Spleen (tissue), 13 donors: ENCODE results near the gene IBA57. TPM values are rescaled to one million over a fixed set of nuclear protein-coding genes. Genes with fewer than 3 reads are reported as not detected.

ENCODE experiments used
- DNase-seq: peaks from one replicate; pipeline ENCODE4 v3.0.0-alpha.2; 2020
- H3K27ac ChIP-seq, 8 donors: fragments of 200-600 bp; sonication (generic) in 7 of 8; 1 replicate in 4 of 8; 2 replicates in 4 of 8; pipeline versions ENCODE4 v1.5.0 to v1.8.0; 2016 to 2021; ENCODE audit warnings: inconsistent platforms in 4 of 8, mild to moderate bottlenecking in 4 of 8, moderate library complexity in 1 of 8
- H3K27me3 ChIP-seq, 7 donors: fragments of 200-600 bp; sonication (generic) in 6 of 7; replicated peaks in 1 of 7; 1 replicate in 4 of 7; 2 replicates in 3 of 7; pipeline versions ENCODE4 v1.5.0 to v1.8.0; 2016 to 2021; ENCODE audit warnings: inconsistent platforms in 3 of 7, mild to moderate bottlenecking in 1 of 7
- H3K36me3 ChIP-seq, 6 donors: fragments of 200-600 bp; sonication (generic) in 5 of 6; 1 replicate in 4 of 6; 2 replicates in 2 of 6; pipeline versions ENCODE4 v1.5.0 to v1.8.0; 2016 to 2021; ENCODE audit warnings: inconsistent platforms in 2 of 6
- H3K4me1 ChIP-seq, 6 donors: fragments of 200-600 bp; sonication (generic) in 5 of 6; 1 replicate in 3 of 6; 2 replicates in 3 of 6; pipeline versions ENCODE4 v1.5.0 to v1.8.0; 2016 to 2021; ENCODE audit warnings: inconsistent platforms in 3 of 6
- H3K4me3 ChIP-seq, 8 donors: fragments of 200-600 bp; sonication (generic) in 7 of 8; 1 replicate in 4 of 8; 2 replicates in 4 of 8; pipeline versions ENCODE4 v1.5.0 to v1.8.0; 2016 to 2021; ENCODE audit warnings: inconsistent platforms in 4 of 8, mild to moderate bottlenecking in 4 of 8, moderate library complexity in 2 of 8
- H3K9me3 ChIP-seq, 8 donors: fragments of 200-600 bp; sonication (generic) in 7 of 8; 1 replicate in 4 of 8; 2 replicates in 4 of 8; pipeline versions ENCODE4 v1.5.0 to v1.8.0; 2016 to 2021; ENCODE audit warnings: inconsistent platforms in 4 of 8
- POLR2A ChIP-seq, 3 donors: fragments of 450-650 bp; IDR thresholded peaks; one replicate each; pipeline ENCODE4 v1.5.1; 2017; ENCODE audit warnings: antibody characterized with exemption in 3 of 3, mild to moderate bottlenecking in 1 of 3
- POLR2AphosphoS5 ChIP-seq, 3 donors: sonication (generic); formaldehyde crosslinking; IDR thresholded peaks; one replicate each; pipeline ENCODE4 v1.5.1; 2017; ENCODE audit warnings: antibody characterized with exemption in 3 of 3
- whole genome bisulfite sequencing, 5 donors: extraction: QIAGEN DNeasy Blood & Tissue Kit in 3 of 5; methylation state at CpG; one replicate each; pipeline versions ENCODE4 v1.1.5 to v1.1.7; 2013 to 2018; 5-methylcytosine and 5-hydroxymethylcytosine counted together
- intact Hi-C: fragments of 100-400 bp; cut with DNase I; formaldehyde crosslinking; loops from one replicate; pipeline ENCODE4 v1.15.0; 2023; ENCODE audit warnings: low total_unique reads
- long read RNA-seq, 2 donors: transcript quantifications; one replicate each; lab custom pipeline, GENCODE V29; 2026
- polyA plus RNA-seq, 3 donors: library from polyadenylated mRNA; stranded (reverse); fragments of 200-250 nt; gene quantifications; one replicate each; pipeline ENCODE4 v1.2.1, GENCODE V29; 2013
- total RNA-seq, 7 donors: library from RNA; depleted of rRNA in 3 of 7; stranded (reverse); fragments of >200 nt in 3 of 7; fragmentation: NEBNext Ultra II Directional in 4 of 7; extraction: Animal tissue kit (Norgen Biotek cat#: 25700) in 4 of 7; gene quantifications; one replicate each; pipeline versions ENCODE4 v1.1.0 to v1.2.1, GENCODE V29; 2016 to 2021
- TF ChIP-seq, protein P1 (sequence below), 11 experiments: fragments of 200-600 bp in 7 of 11; fragments of 450-650 bp in 4 of 11; sonication (generic) in 4 of 11; IDR thresholded peaks in 8 of 11; conservative IDR thresholded peaks in 3 of 11; 1 replicate in 7 of 11; 2 replicates in 4 of 11; pipeline versions ENCODE4 v1.4.0 to v1.8.0; 2016 to 2021; ENCODE audit warnings: antibody characterized with exemption in 11 of 11, inconsistent platforms in 4 of 11, mild to moderate bottlenecking in 1 of 11
- donor health status: healthy with polysubstance abuse.
- donor health status: DM: no; HTN: no; CAD: no; lungs with moderate emphysema.
- donor health status: DM: no; HTN: no; CAD: no.
- donor health status: Bipolar disorder and iron deficiency.
- donor health status: healthy.
- donor health status: DM: no; HTN: no; CAD: no.
- donor health status: DM: yes; HTN: yes; CAD: no.

IBA57 gene
- 10 to 100 TPM in 5 of 7 donors, 1 to 10 TPM in 2; 7.1 to 14.7 (median 11.6) TPM for total RNA-seq
- polyA plus RNA-seq = 1 to 10 TPM in 2 of 3 donors, under 1 TPM in 1; 0.59 to 4.3 (median 1.1) TPM
- long read RNA-seq, donor 1, full-length matches to known transcripts = 2 of 2 reads
- long read RNA-seq, donor 1, partial matches to known transcripts = 0 of 2 reads
- long read RNA-seq, donor 1, other reads (novel, unspliced or antisense) = 0 of 2 reads
- long read RNA-seq, donor 2, partial matches to known transcripts = 0 of 1 reads
- long read RNA-seq, donor 2, other reads (novel, unspliced or antisense) = 0 of 1 reads

DNA sequence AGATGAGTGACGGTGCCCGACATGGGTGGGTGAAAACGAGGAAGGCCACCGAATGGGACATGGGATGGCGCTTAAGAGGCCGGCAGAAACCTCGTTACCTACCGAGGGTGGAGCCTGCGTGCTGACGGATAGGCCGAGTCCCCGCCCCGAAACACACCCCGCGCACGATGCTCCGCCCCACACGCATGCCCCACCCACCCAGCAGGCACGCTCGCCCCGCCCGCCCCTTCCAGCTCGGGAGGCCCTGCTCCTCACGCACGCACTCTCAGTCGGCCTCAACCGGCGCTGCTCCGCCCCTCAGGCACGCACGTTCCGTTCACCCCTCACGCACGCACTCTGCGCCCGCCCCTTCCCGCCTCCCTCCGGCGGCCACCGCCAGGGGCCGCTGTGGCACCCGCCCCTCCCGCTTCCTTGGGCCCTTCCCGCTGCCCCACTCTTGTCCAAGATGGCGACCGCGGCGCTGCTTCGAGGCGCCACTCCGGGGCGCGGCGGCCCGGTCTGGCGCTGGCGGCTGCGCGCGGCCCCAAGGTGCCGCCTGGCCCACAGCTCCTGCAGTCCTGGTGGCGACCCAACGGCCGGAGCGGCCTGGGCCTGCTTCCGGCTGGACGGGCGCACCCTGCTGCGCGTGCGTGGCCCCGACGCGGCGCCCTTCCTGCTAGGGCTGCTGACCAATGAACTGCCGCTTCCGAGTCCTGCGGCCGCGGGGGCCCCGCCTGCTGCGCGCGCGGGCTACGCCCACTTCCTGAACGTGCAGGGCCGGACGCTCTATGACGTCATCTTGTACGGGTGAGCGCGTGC is at the start of gene IBA57:
Gene IBA57 (plus strand): TSS at position 433 of the 798 bp plus-strand sequence. CDS start 13 bp downstream, at position 446.
- peak within 1 kb of the TSS; percentile 45 to 78 (median 60) for H3K4me3 ChIP-seq
- peak within 1 kb of the TSS; percentile 99 to 100 (median 100) for H3K27ac ChIP-seq
- H3K36me3 ChIP-seq = peaks cover 0 to 15% (median 0%) of the 10 kb centered on the region in 6 donors
- DNase-seq = peak; percentile 100
- intact Hi-C loops = no loop called here
- WGBS, 5 donors = 0 to 1% (median 1%) methylated on average over 62 to 93 of the region's 93 CpGs
- peaks cover 0 to 17% (median 0%) of the 10 kb centered on the region in 7 donors for H3K27me3 ChIP-seq
- peak in 2 of 3 donors; percentile 65 to 78 for TF ChIP-seq POLR2A (IDR thresholded peaks at IDR 0.05)
- peak; percentile 89 to 94 (median 89) for TF ChIP-seq POLR2AphosphoS5 (IDR thresholded peaks at IDR 0.05)
- TF ChIP-seq, protein P1, sequence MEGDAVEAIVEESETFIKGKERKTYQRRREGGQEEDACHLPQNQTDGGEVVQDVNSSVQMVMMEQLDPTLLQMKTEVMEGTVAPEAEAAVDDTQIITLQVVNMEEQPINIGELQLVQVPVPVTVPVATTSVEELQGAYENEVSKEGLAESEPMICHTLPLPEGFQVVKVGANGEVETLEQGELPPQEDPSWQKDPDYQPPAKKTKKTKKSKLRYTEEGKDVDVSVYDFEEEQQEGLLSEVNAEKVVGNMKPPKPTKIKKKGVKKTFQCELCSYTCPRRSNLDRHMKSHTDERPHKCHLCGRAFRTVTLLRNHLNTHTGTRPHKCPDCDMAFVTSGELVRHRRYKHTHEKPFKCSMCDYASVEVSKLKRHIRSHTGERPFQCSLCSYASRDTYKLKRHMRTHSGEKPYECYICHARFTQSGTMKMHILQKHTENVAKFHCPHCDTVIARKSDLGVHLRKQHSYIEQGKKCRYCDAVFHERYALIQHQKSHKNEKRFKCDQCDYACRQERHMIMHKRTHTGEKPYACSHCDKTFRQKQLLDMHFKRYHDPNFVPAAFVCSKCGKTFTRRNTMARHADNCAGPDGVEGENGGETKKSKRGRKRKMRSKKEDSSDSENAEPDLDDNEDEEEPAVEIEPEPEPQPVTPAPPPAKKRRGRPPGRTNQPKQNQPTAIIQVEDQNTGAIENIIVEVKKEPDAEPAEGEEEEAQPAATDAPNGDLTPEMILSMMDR (IDR thresholded peaks at IDR 0.05 in 8 of 11, conservative IDR thresholded peaks at IDR 0.05 in 3 of 11) = peak; percentile 94 to 99 (median 96)
- H3K9me3 ChIP-seq = no peaks in the 10 kb centered on the region
- peaks cover 19 to 74% (median 39%) of the 10 kb centered on the region in 6 donors for H3K4me1 ChIP-seq

DNA sequence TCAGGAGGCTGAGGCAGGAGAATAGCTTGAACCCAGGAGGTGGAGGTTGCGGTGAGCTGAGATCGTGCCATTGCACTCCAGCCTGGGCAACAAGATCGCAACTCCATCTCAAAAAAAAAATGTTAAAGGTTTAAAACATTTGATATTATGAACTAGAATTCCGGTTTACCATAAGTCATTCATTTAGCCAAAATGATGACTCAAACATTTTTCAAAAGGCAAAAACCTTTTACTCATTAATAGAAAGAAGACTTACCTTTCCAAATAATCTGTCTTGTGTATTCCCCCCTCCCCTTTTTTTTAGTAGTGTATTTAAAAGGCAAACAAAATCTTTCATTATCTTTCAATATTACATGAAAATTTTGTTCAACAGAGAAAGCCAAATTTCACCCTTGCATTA is 48.3 kb upstream of the IBA57 start:
- no peak for DNase-seq
- intact Hi-C loops = no loop called here
- H3K4me3 ChIP-seq = no peak overlapping the region
- H3K4me1 ChIP-seq = no peaks in the 10 kb centered on the region
- H3K27ac ChIP-seq = no peak overlapping the region
- H3K27me3 ChIP-seq = no peaks in the 10 kb centered on the region
- TF ChIP-seq, protein P1 (IDR thresholded peaks at IDR 0.05 in 8 of 11, conservative IDR thresholded peaks at IDR 0.05 in 3 of 11) = no peak
- TF ChIP-seq POLR2A (IDR thresholded peaks at IDR 0.05) = no peak
- no peaks in the 10 kb centered on the region for H3K36me3 ChIP-seq
- WGBS, 5 donors = 94 to 98% (median 97%) methylated on average over 4 of the region's 4 CpGs
- peaks cover 0 to 16% (median 9%) of the 10 kb centered on the region in 8 donors for H3K9me3 ChIP-seq

DNA sequence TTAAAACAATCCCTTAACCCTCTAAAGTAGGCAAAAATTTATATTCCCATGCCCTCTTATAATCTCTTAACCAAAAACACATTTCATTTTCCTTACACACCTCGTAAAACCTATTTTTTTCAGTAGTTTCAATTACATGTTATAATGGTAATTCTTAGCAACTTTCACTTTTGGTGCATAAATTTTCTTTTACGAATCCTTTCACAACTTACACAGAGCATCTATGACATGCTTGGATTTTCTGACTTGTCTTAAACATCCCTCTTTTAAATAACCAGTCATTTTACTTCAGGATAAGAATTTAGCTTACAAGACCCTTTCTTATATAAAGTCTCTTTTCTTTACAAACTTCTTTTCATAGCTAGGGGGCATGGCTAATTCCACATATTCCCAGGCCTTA is 47.6 kb upstream of the IBA57 start:
- no peaks in the 10 kb centered on the region for H3K36me3 ChIP-seq
- no peaks in the 10 kb centered on the region for H3K27me3 ChIP-seq
- no peaks in the 10 kb centered on the region for H3K4me1 ChIP-seq
- peaks cover 0 to 16% (median 9%) of the 10 kb centered on the region in 8 donors for H3K9me3 ChIP-seq
- WGBS, 5 donors = 66 to 88% (median 81%) methylated on average over 2 of the region's 2 CpGs
- intact Hi-C loops = no loop called here
- no peak for DNase-seq
- TF ChIP-seq POLR2A (IDR thresholded peaks at IDR 0.05) = no peak
- TF ChIP-seq POLR2AphosphoS5 (IDR thresholded peaks at IDR 0.05) = no peak
- TF ChIP-seq, protein P1 (IDR thresholded peaks at IDR 0.05 in 8 of 11, conservative IDR thresholded peaks at IDR 0.05 in 3 of 11) = no peak
- no peak overlapping the region for H3K4me3 ChIP-seq
- no peak overlapping the region for H3K27ac ChIP-seq

DNA sequence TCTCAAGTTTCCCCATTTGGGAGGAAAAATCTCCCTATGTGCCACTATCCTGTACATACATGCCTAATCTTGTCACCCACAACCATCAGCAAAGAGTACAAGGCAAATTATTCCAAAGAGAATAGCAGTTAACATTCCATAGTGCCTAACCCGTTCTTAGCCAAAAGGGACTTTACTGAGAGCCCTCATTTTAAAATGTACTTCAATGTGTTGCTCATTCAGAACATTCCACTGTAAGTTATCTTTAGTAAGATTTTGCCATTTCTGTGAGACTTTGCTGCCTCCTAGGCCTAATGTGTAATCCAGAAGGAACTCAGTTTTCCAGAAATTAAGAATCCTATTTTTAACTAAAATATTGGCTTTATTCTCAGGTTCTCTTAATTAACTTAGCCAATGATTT is 45.3 kb upstream of the IBA57 start:
- Histone ChIP-seq H3K27me3 (no peaks in the 10 kb centered on the region), H3K4me3 (no peak overlapping the region), H3K27ac (no peak overlapping the region), H3K4me1 (no peaks in the 10 kb centered on the region), H3K36me3 (no peaks in the 10 kb centered on the region), H3K9me3 (peaks cover 0 to 16% (median 9%) of the 10 kb centered on the region in 8 donors)
- WGBS, 5 donors = 70 to 86% (median 82%) methylated on average over 1 of the region's 1 CpG
- TF ChIP-seq, protein P1 (IDR thresholded peaks at IDR 0.05 in 8 of 11, conservative IDR thresholded peaks at IDR 0.05 in 3 of 11) = no peak
- no peak for TF ChIP-seq POLR2AphosphoS5 (IDR thresholded peaks at IDR 0.05)
- no peak for TF ChIP-seq POLR2A (IDR thresholded peaks at IDR 0.05)
- DNase-seq = no peak
- intact Hi-C loops = loop anchor here (10.0 kb wide), 1 partner anchor 154 kb away; no protein-coding TSS in a partner anchor
